Brain microvascular endothelial cell (primary cell): ENCODE results near the gene PAFAH1B2.

Experiments used
- DNase-seq: peaks from one replicate; pipeline ENCODE4 v3.0.0-alpha.2; 2020
- H3K27ac ChIP-seq: fragments of 250-450 bp; sonication (Bioruptor Pico); 2 replicates; pipeline ENCODE4 v1.5.1; 2020; ENCODE audit warnings: mild to moderate bottlenecking, moderate library complexity
- H3K27me3 ChIP-seq: fragments of 250-450 bp; sonication (Bioruptor Pico); replicated peaks from 2 replicates; pipeline ENCODE4 v1.5.1; 2020; ENCODE audit warnings: mild to moderate bottlenecking
- H3K36me3 ChIP-seq: fragments of 250-450 bp; sonication (Bioruptor Pico); replicated peaks from 2 replicates; pipeline ENCODE4 v1.5.1; 2020; ENCODE audit warnings: mild to moderate bottlenecking
- H3K4me3 ChIP-seq: 2 replicates; pipeline ENCODE4 v1.5.1; 2011; ENCODE audit warnings: low read depth, mild to moderate bottlenecking, control low read depth, low read length, moderate library complexity
- in situ Hi-C: cut with HindIII; loops from 2 replicates; pipeline ENCODE4 v1.10.0; 2017; ENCODE audit warnings: low sequenced_read_pairs, low pct_ligation_motif_present
- TF ChIP-seq, protein P1 (sequence below): IDR thresholded peaks from 2 replicates; pipeline ENCODE4 v1.5.1; 2011; ENCODE audit warnings: low read depth, mild to moderate bottlenecking, moderate library complexity, low read length, control low read depth, inconsistent platforms; ENCODE audit errors: missing control alignments

PAFAH1B2 gene

DNA sequence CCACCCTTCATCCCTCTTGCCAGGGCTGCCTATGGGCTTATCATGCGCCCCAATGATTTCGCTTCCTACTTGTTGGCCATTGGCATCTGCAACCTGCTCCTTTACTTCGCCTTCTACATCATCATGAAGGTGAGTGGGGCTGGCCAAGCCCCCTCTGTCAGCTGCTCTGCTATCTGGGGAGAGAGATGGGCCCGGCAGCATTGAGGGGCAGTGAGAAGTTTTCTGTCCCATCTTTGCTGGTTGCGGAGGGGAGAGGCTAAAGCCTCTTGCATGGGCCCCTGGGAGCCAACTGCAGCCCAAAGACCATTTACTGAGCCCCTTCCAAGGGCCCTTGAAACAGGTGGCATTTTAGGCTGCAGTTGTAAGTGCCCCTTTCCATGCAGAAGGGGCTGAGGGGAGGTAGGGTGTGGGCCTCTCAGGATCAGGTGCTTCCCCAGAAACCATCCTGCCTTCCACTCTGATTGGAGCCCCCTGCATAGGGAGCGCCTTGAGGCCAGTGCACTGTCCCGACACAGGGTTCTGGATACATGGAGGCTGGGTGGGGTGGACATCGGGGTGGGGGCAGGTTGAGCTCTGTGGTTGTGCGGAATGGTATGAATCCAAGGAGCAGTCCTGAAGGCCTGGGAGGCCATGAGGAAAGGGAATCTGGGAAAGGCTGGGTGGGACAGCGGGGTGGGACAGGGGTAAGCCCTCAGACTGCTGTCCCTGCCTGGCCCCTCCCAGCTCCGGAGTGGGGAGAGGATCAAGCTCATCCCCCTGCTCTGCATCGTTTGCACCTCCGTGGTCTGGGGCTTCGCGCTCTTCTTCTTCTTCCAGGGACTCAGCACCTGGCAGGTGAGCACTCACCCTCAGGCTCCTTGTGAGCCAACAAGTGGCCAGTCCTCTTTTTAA, 49.3 kb downstream of the PAFAH1B2 start:
- no peaks in the 10 kb centered on the region for H3K27me3 ChIP-seq
- peaks cover 39% of the 10 kb centered on the region for H3K36me3 ChIP-seq
- TF ChIP-seq, protein P1, sequence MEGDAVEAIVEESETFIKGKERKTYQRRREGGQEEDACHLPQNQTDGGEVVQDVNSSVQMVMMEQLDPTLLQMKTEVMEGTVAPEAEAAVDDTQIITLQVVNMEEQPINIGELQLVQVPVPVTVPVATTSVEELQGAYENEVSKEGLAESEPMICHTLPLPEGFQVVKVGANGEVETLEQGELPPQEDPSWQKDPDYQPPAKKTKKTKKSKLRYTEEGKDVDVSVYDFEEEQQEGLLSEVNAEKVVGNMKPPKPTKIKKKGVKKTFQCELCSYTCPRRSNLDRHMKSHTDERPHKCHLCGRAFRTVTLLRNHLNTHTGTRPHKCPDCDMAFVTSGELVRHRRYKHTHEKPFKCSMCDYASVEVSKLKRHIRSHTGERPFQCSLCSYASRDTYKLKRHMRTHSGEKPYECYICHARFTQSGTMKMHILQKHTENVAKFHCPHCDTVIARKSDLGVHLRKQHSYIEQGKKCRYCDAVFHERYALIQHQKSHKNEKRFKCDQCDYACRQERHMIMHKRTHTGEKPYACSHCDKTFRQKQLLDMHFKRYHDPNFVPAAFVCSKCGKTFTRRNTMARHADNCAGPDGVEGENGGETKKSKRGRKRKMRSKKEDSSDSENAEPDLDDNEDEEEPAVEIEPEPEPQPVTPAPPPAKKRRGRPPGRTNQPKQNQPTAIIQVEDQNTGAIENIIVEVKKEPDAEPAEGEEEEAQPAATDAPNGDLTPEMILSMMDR = no peak
- no peak overlapping the region for H3K4me3 ChIP-seq
- H3K27ac ChIP-seq = no peak overlapping the region
- in situ Hi-C loops = no loop called here
- DNase-seq = no peak

GRCh38 chr11:117194267-117194666, 50.2 kb downstream of the PAFAH1B2 start:
- no peak overlapping the region for H3K4me3 ChIP-seq
- TF ChIP-seq, protein P1 = no peak
- no peak overlapping the region for H3K27ac ChIP-seq
- DNase-seq = no peak
- in situ Hi-C loops = no loop called here
- H3K36me3 ChIP-seq = peaks cover 34% of the 10 kb centered on the region
- no peaks in the 10 kb centered on the region for H3K27me3 ChIP-seq

DNA sequence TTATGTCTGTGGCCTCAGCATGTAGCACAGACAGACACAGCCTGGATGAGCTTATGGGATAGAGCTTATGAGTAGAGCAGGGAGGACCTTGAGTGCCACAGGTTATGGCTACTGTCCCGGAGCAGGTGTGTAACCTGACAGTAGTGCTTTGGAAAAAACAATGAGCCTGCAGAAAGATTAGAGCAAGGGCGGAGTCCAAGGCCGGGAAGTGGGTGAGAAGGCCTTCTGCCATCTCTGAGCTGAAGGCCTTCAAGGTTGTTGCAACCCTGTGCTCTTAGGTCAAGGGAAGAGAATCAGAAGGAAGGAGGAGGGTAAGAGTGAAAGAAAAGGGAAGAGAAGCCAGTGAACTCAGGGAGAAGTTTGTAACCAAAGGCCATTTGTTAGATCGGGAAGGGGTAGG, 51.2 kb downstream of the PAFAH1B2 start:
- no peak overlapping the region for H3K27ac ChIP-seq
- in situ Hi-C loops = no loop called here
- H3K36me3 ChIP-seq = peaks cover 28% of the 10 kb centered on the region
- no peak overlapping the region for H3K4me3 ChIP-seq
- no peaks in the 10 kb centered on the region for H3K27me3 ChIP-seq
- DNase-seq = no peak
- TF ChIP-seq, protein P1 = no peak

GRCh38 chr11:117195761-117196160, 51.7 kb downstream of the PAFAH1B2 start:
- TF ChIP-seq, protein P1 = no peak
- no peaks in the 10 kb centered on the region for H3K27me3 ChIP-seq
- in situ Hi-C loops = no loop called here
- H3K27ac ChIP-seq = no peak overlapping the region
- peaks cover 24% of the 10 kb centered on the region for H3K36me3 ChIP-seq
- no peak for DNase-seq
- no peak overlapping the region for H3K4me3 ChIP-seq

GRCh38 chr11:117197006-117197405, 52.9 kb downstream of the PAFAH1B2 start:
- Histone ChIP-seq H3K27me3 (no peaks in the 10 kb centered on the region), H3K4me3 (no peak overlapping the region), H3K36me3 (peaks cover 29% of the 10 kb centered on the region), H3K27ac (no peak overlapping the region)
- TF ChIP-seq, protein P1 = no peak
- no peak for DNase-seq
- in situ Hi-C loops = no loop called here
